ENCODE data around the gene ARHGAP24. TPM values are rescaled to one million over a fixed set of nuclear protein-coding genes. Genes with fewer than 3 reads are reported as not detected.
A peak's percentile ranks its signal among the peaks of the same experiment; 100 is the strongest.
"Not testable (repeated sequence)": the region's sequence is repeated elsewhere in the genome, so short reads cannot be mapped to it uniquely, and the experiment has no call there.

ARHGAP24 gene
- total RNA-seq, 1 donor from 2014 or later, result 9.9 TPM

DNA sequence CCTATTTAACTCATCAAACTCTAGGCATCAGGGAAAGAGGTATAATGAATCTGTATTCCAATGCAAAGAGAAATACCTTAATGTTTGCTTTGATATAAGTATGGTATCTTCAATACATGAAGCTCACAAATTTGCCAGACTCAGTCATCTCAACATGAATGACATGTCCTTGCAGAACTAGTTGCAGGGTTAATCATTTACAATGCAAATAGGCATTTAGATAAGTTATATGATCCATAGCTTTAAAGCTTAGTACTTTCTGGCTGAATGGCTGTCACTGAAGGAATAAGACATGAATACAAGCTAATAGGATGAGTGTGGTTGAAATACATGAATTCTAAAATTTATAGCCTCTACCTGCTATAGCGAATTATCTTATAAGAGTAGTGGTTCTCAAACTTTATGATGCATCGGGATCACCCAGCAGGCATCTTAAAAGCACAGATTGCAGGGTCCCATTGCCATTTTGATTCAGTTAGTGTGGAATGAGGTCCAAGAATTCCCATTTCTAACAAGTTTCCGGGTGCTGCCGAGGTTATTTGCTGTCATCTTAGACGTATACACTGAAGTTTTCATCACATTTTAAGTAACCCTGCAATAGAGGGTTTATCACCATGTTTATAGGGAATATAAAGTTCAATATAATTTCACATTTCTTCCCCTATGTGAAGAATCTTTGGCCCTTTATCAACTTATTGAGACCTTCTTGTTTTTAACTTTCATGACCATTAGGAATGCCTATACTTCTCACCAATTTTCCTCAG, 439.2 kb downstream of the ARHGAP24 start:
- no peak for TF ChIP-seq CTCF (conservative IDR thresholded peaks at IDR 0.05; ENCODE audit: low read depth, low read length)
- DNase-seq (ENCODE audit: low read depth), result no peak
- H3K4me3 ChIP-seq (ENCODE audit: low read depth, low read length), result no peak overlapping the region

GRCh38 chr4:85915570-85915969, 440.6 kb downstream of the ARHGAP24 start:
- DNase-seq (ENCODE audit: low read depth); H3K4me3 ChIP-seq (ENCODE audit: low read depth, low read length): not testable (repeated sequence)

GRCh38 chr4:85919200-85919887, 444.4 kb downstream of the ARHGAP24 start:
- TF ChIP-seq CTCF (conservative IDR thresholded peaks at IDR 0.05; ENCODE audit: low read depth, low read length), result no peak
- no peak overlapping the region for H3K4me3 ChIP-seq (ENCODE audit: low read depth, low read length)
- DNase-seq (ENCODE audit: low read depth), result no peak

DNA sequence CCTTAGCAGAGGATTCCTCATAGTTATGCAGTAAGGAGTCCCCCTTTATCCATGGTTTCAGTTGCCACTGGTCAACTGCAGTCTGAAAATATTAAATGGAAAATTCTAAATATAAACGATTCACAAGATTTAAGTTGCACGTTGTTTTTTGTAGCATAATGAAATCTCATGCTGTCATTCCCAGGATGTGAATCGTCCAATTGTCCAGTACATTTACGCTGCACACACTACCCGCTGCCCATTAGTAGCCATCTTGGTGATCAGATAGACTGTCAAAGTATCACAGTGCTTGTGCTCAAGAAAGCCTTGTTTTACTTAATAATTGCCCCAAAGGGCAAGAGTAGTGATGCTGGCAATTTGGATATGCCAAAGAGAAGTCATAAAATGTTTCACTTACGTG, 450.1 kb downstream of the ARHGAP24 start:
- no peak for TF ChIP-seq CTCF (conservative IDR thresholded peaks at IDR 0.05; ENCODE audit: low read depth, low read length)
- no peak overlapping the region for H3K4me3 ChIP-seq (ENCODE audit: low read depth, low read length)
- DNase-seq (ENCODE audit: low read depth), result no peak

DNA sequence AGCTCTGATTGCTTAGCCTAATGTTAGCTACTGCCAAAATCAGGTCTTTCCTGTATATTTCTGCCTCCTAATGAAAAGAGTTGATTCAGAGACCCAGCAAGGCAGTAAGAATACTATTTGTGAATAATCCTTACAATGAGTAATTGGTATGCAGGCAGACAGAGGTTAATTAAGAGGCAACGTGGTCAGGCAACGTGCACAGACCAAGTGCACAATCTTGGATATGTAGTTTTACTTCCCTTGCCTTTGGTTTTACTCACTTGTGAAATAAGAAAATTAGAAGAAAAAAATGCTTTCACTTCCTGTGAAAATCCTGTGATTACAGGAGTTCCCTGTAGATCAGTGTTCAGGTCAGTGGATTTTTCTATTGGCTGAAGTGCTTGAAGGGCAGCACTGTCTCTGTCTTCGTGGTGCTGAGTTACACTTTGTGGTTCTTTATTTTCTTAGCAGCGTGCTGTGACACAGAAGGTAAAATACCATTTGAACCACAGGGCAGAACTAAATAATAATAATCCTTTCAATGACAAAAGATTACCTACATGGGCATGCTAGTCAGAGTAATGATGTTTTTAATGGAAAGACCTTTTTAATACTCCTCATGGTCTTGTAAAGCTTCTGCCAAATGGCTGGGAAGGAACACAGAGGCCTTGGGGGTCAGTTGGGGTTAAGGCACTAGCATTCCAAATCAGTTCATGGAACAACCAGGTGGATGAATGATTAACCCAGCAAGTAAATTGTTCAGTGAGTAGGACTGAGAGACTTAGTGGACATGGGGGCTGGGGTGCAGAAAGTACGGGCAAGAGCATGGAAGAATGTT, 454.0 kb downstream of the ARHGAP24 start:
- DNase-seq (ENCODE audit: low read depth), result peak; percentile 98
- no peak for TF ChIP-seq CTCF (conservative IDR thresholded peaks at IDR 0.05; ENCODE audit: low read depth, low read length)
- H3K4me3 ChIP-seq (ENCODE audit: low read depth, low read length), result peak overlapping the region; percentile 59

- peak overlapping the region; percentile 59 for H3K4me3 ChIP-seq (ENCODE audit: low read depth, low read length)
- no peak for DNase-seq (ENCODE audit: low read depth)
- TF ChIP-seq CTCF (conservative IDR thresholded peaks at IDR 0.05; ENCODE audit: low read depth, low read length), result no peak
Observed at GRCh38 chr4:85929961-85930665, 455.2 kb downstream of the ARHGAP24 start.

Measured in epithelial cell of proximal tubule (primary cell).